Nephron (organoid): ENCODE measurements around the gene KCNJ9.

ENCODE experiments used
- H3K27ac Mint-ChIP-seq, 3 experiments: 2 replicates each; pipeline ENCODE4 v1.8.0; 2020; ENCODE audit warnings: mixed read lengths in 3 of 3, mild to moderate bottlenecking in 2 of 3, moderate library complexity in 1 of 3
- H3K27me3 Mint-ChIP-seq: 2 replicates; pipeline ENCODE4 v1.8.0; 2021; ENCODE audit warnings: low read depth, mild to moderate bottlenecking, moderate library complexity, mixed read lengths
- H3K36me3 Mint-ChIP-seq: 2 replicates; pipeline ENCODE4 v1.8.0; 2020; ENCODE audit warnings: low read depth, mixed read lengths
- H3K4me1 Mint-ChIP-seq: 2 replicates; pipeline ENCODE4 v1.8.0; 2020; ENCODE audit warnings: mixed read lengths
- H3K4me3 Mint-ChIP-seq, 3 experiments: 2 replicates each; pipeline ENCODE4 v1.8.0; 2020; ENCODE audit warnings: mild to moderate bottlenecking in 3 of 3, mixed read lengths in 3 of 3, moderate library complexity in 2 of 3
- H3K9me3 Mint-ChIP-seq: 2 replicates; pipeline ENCODE4 v1.8.0; 2020; ENCODE audit warnings: mixed read lengths
- TF ChIP-seq, protein P1 (sequence below), 3 experiments: fragments of 200-600 bp; sonication (generic); IDR thresholded peaks; one replicate each; pipeline ENCODE4 v1.5.0; 2021; ENCODE audit warnings: antibody characterized with exemption in 3 of 3; ENCODE audit not compliant: unreplicated experiment in 3 of 3

The KCNJ9 gene

DNA sequence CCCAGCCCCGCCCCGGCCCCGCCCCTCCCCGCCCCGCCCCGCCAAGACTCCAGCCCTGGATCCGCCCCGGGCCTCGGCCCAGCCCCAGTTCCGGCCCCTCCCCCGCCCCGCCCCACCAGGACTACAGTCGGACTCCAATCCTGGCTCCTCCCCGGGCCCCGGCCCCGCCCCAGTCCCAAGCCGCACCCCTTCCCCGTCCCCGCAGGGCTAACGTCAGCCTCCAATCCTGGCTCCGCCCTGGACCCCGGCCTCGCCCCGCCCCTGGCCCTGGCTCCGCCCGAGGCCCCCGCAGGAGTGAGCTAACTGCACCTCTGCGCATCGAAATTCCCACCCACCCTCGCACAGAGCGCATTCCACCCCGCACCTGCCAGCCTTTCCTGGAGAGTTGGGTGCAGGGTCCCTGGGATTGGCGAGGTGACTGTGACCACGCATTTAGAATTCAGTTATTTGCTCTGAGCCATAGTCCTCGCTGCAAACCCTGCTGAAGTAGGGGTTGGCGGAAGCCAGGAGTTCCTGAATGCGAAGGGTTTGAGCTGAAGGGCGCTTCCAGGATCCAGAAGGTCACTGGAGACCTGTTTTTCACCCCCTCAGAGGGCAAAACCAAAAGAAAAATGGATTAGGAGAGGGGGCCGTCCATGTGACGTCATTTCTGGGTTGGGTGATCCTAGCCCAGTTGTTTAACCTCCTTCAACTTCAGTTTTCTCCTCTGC lies 17.7 kb downstream of the KCNJ9 start:
- Mint-ChIP-seq H3K4me1 (peaks cover 50% of the 10 kb centered on the region), H3K27me3 (no peaks in the 10 kb centered on the region), H3K36me3 (no peaks in the 10 kb centered on the region), H3K4me3 (peak overlapping the region; percentile 79 to 83 (median 82)), H3K9me3 (no peaks in the 10 kb centered on the region), H3K27ac (peak overlapping the region; percentile 0 to 78 (median 49))
- TF ChIP-seq, protein P1, sequence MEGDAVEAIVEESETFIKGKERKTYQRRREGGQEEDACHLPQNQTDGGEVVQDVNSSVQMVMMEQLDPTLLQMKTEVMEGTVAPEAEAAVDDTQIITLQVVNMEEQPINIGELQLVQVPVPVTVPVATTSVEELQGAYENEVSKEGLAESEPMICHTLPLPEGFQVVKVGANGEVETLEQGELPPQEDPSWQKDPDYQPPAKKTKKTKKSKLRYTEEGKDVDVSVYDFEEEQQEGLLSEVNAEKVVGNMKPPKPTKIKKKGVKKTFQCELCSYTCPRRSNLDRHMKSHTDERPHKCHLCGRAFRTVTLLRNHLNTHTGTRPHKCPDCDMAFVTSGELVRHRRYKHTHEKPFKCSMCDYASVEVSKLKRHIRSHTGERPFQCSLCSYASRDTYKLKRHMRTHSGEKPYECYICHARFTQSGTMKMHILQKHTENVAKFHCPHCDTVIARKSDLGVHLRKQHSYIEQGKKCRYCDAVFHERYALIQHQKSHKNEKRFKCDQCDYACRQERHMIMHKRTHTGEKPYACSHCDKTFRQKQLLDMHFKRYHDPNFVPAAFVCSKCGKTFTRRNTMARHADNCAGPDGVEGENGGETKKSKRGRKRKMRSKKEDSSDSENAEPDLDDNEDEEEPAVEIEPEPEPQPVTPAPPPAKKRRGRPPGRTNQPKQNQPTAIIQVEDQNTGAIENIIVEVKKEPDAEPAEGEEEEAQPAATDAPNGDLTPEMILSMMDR (IDR thresholded peaks at IDR 0.05; ENCODE audit: unreplicated experiment in 3 of 3), result no peak

DNA sequence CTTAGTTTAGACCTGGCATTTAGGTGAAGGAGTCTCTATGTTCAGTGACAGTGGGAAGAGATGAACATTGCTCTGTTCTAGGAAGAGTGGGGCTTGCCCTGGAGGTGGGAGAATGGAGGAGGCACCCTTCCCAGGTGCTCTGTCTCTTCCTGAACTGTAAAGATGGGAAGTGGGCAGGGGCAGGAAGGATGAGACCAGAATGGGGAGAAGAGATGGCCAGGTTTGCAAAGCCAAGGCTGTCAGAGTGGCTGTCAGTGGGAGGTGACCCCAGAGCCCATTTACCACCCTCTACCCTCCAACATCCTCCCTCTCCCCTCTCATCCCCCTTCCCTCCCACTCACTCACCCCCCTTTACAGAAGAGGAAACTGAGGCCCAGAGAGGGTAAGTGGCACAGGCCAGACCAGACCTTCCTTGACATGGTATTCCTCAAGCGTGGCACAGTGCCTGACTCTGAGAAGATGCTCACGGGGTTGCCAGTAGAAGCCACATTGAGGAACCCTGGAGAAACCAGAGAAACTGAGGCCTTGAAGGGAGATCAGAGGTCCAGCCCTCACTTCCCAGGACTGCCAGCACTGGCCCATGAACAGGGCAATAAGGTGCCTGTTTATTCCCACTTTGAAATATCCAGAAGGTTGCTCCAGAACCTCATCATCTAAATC lies 18.5 kb downstream of the KCNJ9 start:
- H3K4me1 Mint-ChIP-seq, result peaks cover 59% of the 10 kb centered on the region
- H3K27ac Mint-ChIP-seq, result peak overlapping the region; percentile 0 to 86 (median 78)
- peak overlapping the region in 2 of 3 experiments; percentile 79 to 83 for H3K4me3 Mint-ChIP-seq
- TF ChIP-seq, protein P1 (IDR thresholded peaks at IDR 0.05; ENCODE audit: unreplicated experiment in 3 of 3), result no peak
- H3K9me3 Mint-ChIP-seq, result no peaks in the 10 kb centered on the region
- H3K27me3 Mint-ChIP-seq, result no peaks in the 10 kb centered on the region
- no peaks in the 10 kb centered on the region for H3K36me3 Mint-ChIP-seq

DNA sequence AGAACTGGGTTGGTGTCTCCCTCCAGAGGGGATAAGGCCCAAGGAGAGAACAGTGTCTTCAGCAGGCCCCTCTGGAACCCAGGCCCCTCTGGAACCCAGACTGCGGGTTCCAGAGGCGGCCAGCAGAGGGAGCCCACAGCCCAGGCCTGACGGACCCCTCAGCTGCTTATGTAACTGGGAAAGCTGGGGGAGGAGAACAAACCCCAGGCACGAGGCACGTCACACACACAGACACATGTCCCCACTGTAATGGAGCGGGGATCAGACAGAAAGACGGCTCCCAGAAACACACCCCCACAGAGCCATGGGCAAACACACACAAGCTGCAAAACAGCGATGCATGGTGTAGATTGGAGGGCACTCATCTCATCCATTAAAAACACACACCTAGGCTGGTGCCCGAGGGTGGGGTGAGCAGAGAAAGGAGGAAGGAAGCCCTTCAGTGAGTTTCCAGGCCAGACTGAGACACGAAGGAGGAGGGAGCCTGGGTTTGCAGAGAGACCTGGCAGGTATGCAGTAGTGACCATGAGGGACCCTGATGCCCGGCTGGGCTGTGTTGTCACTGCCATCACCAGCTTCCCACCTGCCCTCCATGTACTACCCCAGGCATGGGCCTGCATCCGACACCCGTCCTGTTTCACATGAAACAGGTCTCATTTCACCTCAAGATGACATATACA lies 19.8 kb downstream of the KCNJ9 start:
- Mint-ChIP-seq H3K27ac (peak overlapping the region; percentile 72 to 94 (median 86)), H3K9me3 (no peaks in the 10 kb centered on the region), H3K4me1 (peaks cover 59% of the 10 kb centered on the region), H3K4me3 (peak overlapping the region; percentile 44 to 61 (median 46)), H3K36me3 (no peaks in the 10 kb centered on the region), H3K27me3 (no peaks in the 10 kb centered on the region)
- TF ChIP-seq, protein P1 (IDR thresholded peaks at IDR 0.05; ENCODE audit: unreplicated experiment in 3 of 3), result peak; percentile 85 to 92 (median 88)

DNA sequence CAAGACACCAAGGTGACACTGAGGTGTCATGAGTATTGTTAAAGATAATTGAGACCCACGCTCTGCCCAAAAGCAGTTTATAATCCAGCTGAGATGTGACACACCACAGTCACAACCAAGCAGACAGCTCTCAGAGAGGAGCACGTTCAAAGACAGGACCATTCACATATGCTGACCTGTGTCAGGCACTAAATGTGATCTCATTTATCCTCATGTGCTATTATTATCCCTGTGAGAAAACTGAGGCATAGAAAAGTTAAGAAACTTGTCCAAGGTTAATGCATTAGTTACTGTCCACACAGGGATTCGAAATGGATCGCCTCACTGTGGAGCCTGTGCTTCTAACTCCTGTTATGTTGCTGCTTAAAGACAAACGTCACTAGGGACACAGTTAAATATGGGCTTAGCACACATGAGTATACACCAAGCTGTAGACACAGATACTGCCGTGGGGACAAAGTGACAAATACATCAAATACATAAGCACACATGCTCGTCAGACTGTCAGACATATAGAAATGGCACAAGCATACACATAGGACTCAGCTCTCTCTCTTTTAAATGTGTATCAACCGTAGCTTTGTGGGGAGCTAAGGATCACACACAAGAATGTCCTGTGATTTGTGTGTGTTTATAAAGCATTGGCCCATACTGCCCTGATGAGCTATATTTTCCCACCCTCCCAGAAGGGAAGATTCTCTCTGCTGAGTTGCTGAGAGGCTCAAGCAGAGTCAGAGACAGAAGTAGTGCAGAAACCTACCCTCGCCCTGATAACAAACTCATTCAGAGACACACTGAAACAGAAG lies 20.6 kb downstream of the KCNJ9 start:
- Mint-ChIP-seq H3K36me3 (no peaks in the 10 kb centered on the region), H3K27me3 (peaks cover 7% of the 10 kb centered on the region), H3K27ac (peak overlapping the region; percentile 76 to 94 (median 86)), H3K9me3 (no peaks in the 10 kb centered on the region), H3K4me3 (peak overlapping the region in 2 of 3 experiments; percentile 28 to 43), H3K4me1 (peaks cover 61% of the 10 kb centered on the region)
- TF ChIP-seq, protein P1 (IDR thresholded peaks at IDR 0.05; ENCODE audit: unreplicated experiment in 3 of 3), result no peak

DNA sequence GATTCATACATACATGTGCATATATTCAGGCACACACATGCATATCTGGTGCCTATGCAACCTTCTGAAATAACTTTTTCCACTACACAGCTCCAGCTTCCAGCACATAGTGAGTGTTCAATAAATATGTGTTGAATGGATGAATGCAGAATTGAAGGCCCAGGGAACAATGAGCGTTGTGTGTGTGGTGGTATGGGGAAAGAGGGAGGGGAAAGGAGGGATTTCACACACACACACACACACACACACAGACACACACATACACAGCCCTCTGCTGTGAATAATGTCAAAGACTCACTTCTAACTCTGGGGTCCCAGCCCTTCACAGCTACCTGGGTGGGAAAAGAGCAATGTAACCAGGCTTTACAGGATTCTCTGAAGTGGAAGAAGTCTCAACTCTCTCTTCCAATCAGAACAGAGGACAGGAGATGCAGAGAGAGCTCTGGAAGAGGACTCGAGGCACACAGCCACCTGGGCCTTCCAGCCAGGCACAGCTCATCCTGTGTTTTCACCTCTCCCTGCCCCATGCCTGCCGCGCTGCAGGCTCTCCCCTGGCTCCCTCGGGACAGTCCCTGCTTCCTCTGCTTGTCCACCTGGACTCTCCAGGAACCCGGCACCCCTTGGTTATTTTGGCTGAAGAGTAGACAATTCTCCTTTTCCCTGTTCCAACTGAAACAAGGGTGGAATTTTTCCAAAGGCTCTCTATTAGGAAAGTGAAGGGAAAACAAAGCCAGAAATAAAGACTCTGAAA lies 22.5 kb downstream of the KCNJ9 start:
- peak overlapping the region in 1 of 3 experiments; percentile 2 for H3K4me3 Mint-ChIP-seq
- H3K27me3 Mint-ChIP-seq, result peaks cover 8% of the 10 kb centered on the region
- no peaks in the 10 kb centered on the region for H3K36me3 Mint-ChIP-seq
- TF ChIP-seq, protein P1 (IDR thresholded peaks at IDR 0.05; ENCODE audit: unreplicated experiment in 3 of 3), result no peak
- H3K4me1 Mint-ChIP-seq, result peaks cover 58% of the 10 kb centered on the region
- no peaks in the 10 kb centered on the region for H3K9me3 Mint-ChIP-seq
- peak overlapping the region; percentile 77 to 89 (median 86) for H3K27ac Mint-ChIP-seq
